Motor neuron (in vitro differentiated cells): Measurements from ENCODE around the gene CALHM3. TPM values are rescaled to one million over a fixed set of nuclear protein-coding genes. Genes with fewer than 3 reads are reported as not detected.
"Not testable (repeated sequence)": the region's sequence is repeated elsewhere in the genome, so short reads cannot be mapped to it uniquely, and the experiment has no call there.

Experiments used
- ATAC-seq, 8 experiments: fragments of 200-7000 bp; cut with Tn5 transposase; replicated peaks in 6 of 8; 2 replicates each; pipeline ENCODE4 v1.8.0; 2021; ENCODE audit warnings: mild to moderate bottlenecking in 8 of 8, moderate library complexity in 8 of 8
- H3K27ac ChIP-seq, 2 donors: fragments of 250-450 bp; sonication (Bioruptor Pico); 2 replicates each; pipeline ENCODE4 v1.9.0; 2021; ENCODE audit warnings: antibody characterized with exemption in 2 of 2, mild to moderate bottlenecking in 2 of 2, moderate library complexity in 1 of 2
- H3K4me1 ChIP-seq, 2 donors: fragments of 250-450 bp; sonication (Bioruptor Pico); replicated peaks in 1 of 2; 2 replicates each; pipeline ENCODE4 v1.6.1; 2021; ENCODE audit warnings: antibody characterized with exemption in 2 of 2, mild to moderate bottlenecking in 2 of 2, moderate library complexity in 1 of 2
- H3K4me3 ChIP-seq, 5 donors: fragments of 250-450 bp; sonication (Bioruptor Pico); 2 replicates each; pipeline ENCODE4 v1.9.0; 2021; ENCODE audit warnings: antibody characterized with exemption in 5 of 5, mild to moderate bottlenecking in 5 of 5, moderate library complexity in 4 of 5
- WGBS, 10 experiments: fragments of 450-650 bp; shearing (Covaris generic); methylation state at CpG; one replicate each; pipeline ENCODE4 v1.0.0; 2022; 5-methylcytosine and 5-hydroxymethylcytosine counted together
- in situ Hi-C, 9 experiments: fragments of 400-800 bp; cut with MboI; loops; one replicate each; pipeline ENCODE4 v1.15.0; 2021; ENCODE audit warnings: low sequenced_read_pairs in 9 of 9, low pct_unique_long_range_greater_than_20kb in 2 of 9; ENCODE audit not compliant: unreplicated experiment in 9 of 9
- total RNA-seq, 8 experiments: library from RNA; unstranded; fragments of 300-600 nt; gene quantifications; 2 replicates each; pipeline versions ENCODE4 v1.2.3 to v1.2.4, GENCODE V29; 2022

The CALHM3 gene
- total RNA-seq = 1 to 10 TPM in 1 of 8 experiments, under 1 TPM in 1, not detected in 6; 0.36 to 1.8 TPM

GRCh38 chr10:103479135-103479534 is at the start of gene CALHM3:
TSS of gene CALHM3 (minus strand) at chr10:103479240. CDS start at chr10:103479032, 208 bp downstream.
- peaks cover 0 to 10% of the 10 kb centered on the region in 2 donors for H3K4me1 ChIP-seq
- in situ Hi-C loops = no loop called here

GRCh38 chr10:103528549-103528948 is 49.5 kb upstream of the CALHM3 start:
- no peak for ATAC-seq
- Histone ChIP-seq H3K27ac (no peak overlapping the region), H3K4me3 (no peak overlapping the region), H3K4me1 (no peaks in the 10 kb centered on the region)
- in situ Hi-C loops = no loop called here

More at GRCh38 chr10:103479135-103479534, at the start of gene CALHM3:
- 0 to 87% (median 42%) methylated on average over 1 to 3 of the region's 7 CpGs; no CpG with 5 or more reads in 6 of the 10 experiments for WGBS, 10 experiments
- peak; percentile 19 to 89 (median 39) for ATAC-seq
- Histone ChIP-seq H3K27ac (no peak within 1 kb of the TSS), H3K4me3 (no peak within 1 kb of the TSS)

GRCh38 chr10:103527476-103527875 is 48.4 kb upstream of the CALHM3 start:
- in situ Hi-C loops = not testable (repeated sequence)

GRCh38 chr10:103525901-103526300 is 46.9 kb upstream of the CALHM3 start:
- in situ Hi-C loops = no loop called here
- H3K4me3 ChIP-seq = no peak overlapping the region
- H3K27ac ChIP-seq = no peak overlapping the region
- H3K4me1 ChIP-seq = no peaks in the 10 kb centered on the region
- no peak for ATAC-seq

More at GRCh38 chr10:103527476-103527875, 48.4 kb upstream of the CALHM3 start:
- not testable (repeated sequence) for H3K4me3 ChIP-seq, H3K4me1 ChIP-seq, H3K27ac ChIP-seq, ATAC-seq
- 80 to 81% methylated on average over 1 to 2 of the region's 2 CpGs; no CpG with 5 or more reads in 8 of the 10 experiments for WGBS, 10 experiments

- 41 to 95% (median 79%) methylated on average over 2 to 4 of the region's 4 CpGs; no CpG with 5 or more reads in 1 of the 10 experiments for WGBS, 10 experiments
- Histone ChIP-seq H3K27ac (no peak overlapping the region), H3K4me1 (no peaks in the 10 kb centered on the region), H3K4me3 (no peak overlapping the region)
- in situ Hi-C loops = no loop called here
- ATAC-seq = no peak
Observed at GRCh38 chr10:103523683-103524082, 44.6 kb upstream of the CALHM3 start.

GRCh38 chr10:103522006-103522405 is 43.0 kb upstream of the CALHM3 start:
- not testable (repeated sequence) for ATAC-seq

GRCh38 chr10:103519798-103520197 is 40.8 kb upstream of the CALHM3 start:
- no peak overlapping the region for H3K4me3 ChIP-seq
- in situ Hi-C loops = no loop called here
- H3K27ac ChIP-seq = no peak overlapping the region
- 0 to 100% (median 68%) methylated on average over 1 to 4 of the region's 4 CpGs; no CpG with 5 or more reads in 2 of the 10 experiments for WGBS, 10 experiments
- ATAC-seq = no peak
- H3K4me1 ChIP-seq = no peaks in the 10 kb centered on the region

More at GRCh38 chr10:103522006-103522405, 43.0 kb upstream of the CALHM3 start:
- H3K4me3 ChIP-seq, H3K4me1 ChIP-seq, H3K27ac ChIP-seq, in situ Hi-C loops: not testable (repeated sequence)
- WGBS, 10 experiments = 50 to 96% (median 88%) methylated on average over 1 to 7 of the region's 7 CpGs

GRCh38 chr10:103517234-103518085 is 38.4 kb upstream of the CALHM3 start:
- in situ Hi-C loops = no loop called here
- H3K4me3 ChIP-seq = no peak overlapping the region

GRCh38 chr10:103514244-103514643 is 35.2 kb upstream of the CALHM3 start:
- 18 to 100% (median 90%) methylated on average over 1 to 4 of the region's 5 CpGs; no CpG with 5 or more reads in 5 of the 10 experiments for WGBS, 10 experiments
- H3K27ac ChIP-seq = no peak overlapping the region
- in situ Hi-C loops = no loop called here
- H3K4me3 ChIP-seq = no peak overlapping the region
- no peak for ATAC-seq
- peaks cover 5 to 8% of the 10 kb centered on the region in 2 donors for H3K4me1 ChIP-seq

More at GRCh38 chr10:103517234-103518085, 38.4 kb upstream of the CALHM3 start:
- no peak for ATAC-seq
- H3K4me1 ChIP-seq = peaks cover 5 to 8% of the 10 kb centered on the region in 2 donors
- 74 to 100% (median 100%) methylated on average over 1 to 5 of the region's 5 CpGs; no CpG with 5 or more reads in 1 of the 10 experiments for WGBS, 10 experiments
- H3K27ac ChIP-seq = no peak overlapping the region

GRCh38 chr10:103513380-103514060 is 34.5 kb upstream of the CALHM3 start:
- peaks cover 5 to 8% of the 10 kb centered on the region in 2 donors for H3K4me1 ChIP-seq
- WGBS, 10 experiments = no CpG with 5 or more reads among the region's 8 CpGs
- in situ Hi-C loops = no loop called here
- H3K27ac ChIP-seq = no peak overlapping the region
- peak in 2 of 8 experiments; percentile 15 to 16 for ATAC-seq
- no peak overlapping the region for H3K4me3 ChIP-seq

- Histone ChIP-seq H3K4me1 (peaks cover 13 to 15% of the 10 kb centered on the region in 2 donors), H3K4me3 (no peak overlapping the region), H3K27ac (no peak overlapping the region)
- ATAC-seq = peak in 5 of 8 experiments; percentile 24 to 57 (median 50)
- 59 to 91% (median 87%) methylated on average over 3 to 5 of the region's 13 CpGs; no CpG with 5 or more reads in 5 of the 10 experiments for WGBS, 10 experiments
- in situ Hi-C loops = no loop called here
Observed at GRCh38 chr10:103512591-103513379, 33.7 kb upstream of the CALHM3 start.

GRCh38 chr10:103512166-103512565 is 33.1 kb upstream of the CALHM3 start:
- Histone ChIP-seq H3K4me3 (no peak overlapping the region), H3K27ac (no peak overlapping the region), H3K4me1 (peaks cover 19 to 21% of the 10 kb centered on the region in 2 donors)
- no peak for ATAC-seq
- in situ Hi-C loops = no loop called here
